ENCODE data around the gene RASL11B.

GRCh38 chr4:52869656-52870055 is 7.5 kb downstream of the RASL11B start:
- TF ChIP-seq ZNF274 (IDR thresholded peaks at IDR 0.05; ENCODE audit: low read depth, low read length) = no peak
- no peak for TF ChIP-seq SUZ12 (IDR thresholded peaks at IDR 0.05; ENCODE audit: extremely low read depth, insufficient read depth, insufficient read length)
